SKM-1 (cell line): ENCODE data around the gene NCOA1.

Source experiments
- DNase-seq: peaks from one replicate; lab custom pipeline; 2025; ENCODE audit not compliant: unreplicated experiment; lab: John Stamatoyannopoulos, UW

The NCOA1 gene

GRCh38 chr2:24680196-24680595, 189.1 kb downstream of the NCOA1 start:
- DNase-seq: no peak

GRCh38 chr2:24682304-24682703, 191.2 kb downstream of the NCOA1 start:
- DNase-seq: no peak

DNA sequence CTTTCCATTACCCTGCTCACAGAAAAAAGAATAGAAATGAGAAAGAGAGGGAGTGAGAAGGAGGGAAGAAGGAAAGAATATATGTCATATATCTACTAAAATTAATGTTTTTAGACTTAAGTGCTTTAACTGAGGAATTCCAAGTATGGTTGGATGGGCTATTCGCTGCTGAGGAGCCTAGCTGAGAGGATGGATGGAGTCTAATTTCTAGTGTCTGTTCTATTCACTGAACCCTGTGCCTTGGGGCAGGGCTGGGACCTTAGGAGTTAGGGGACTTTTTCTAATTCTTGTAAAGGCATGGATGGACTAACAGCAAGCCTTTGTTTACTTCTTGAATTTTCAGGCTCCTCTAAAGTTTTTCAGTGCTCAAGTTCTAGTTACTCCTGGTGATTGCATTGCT, 192.4 kb downstream of the NCOA1 start:
- DNase-seq: no peak

- no peak for DNase-seq
These were observed 199.5 kb downstream of the NCOA1 start for GRCh38 chr2:24690524-24690923.

DNA sequence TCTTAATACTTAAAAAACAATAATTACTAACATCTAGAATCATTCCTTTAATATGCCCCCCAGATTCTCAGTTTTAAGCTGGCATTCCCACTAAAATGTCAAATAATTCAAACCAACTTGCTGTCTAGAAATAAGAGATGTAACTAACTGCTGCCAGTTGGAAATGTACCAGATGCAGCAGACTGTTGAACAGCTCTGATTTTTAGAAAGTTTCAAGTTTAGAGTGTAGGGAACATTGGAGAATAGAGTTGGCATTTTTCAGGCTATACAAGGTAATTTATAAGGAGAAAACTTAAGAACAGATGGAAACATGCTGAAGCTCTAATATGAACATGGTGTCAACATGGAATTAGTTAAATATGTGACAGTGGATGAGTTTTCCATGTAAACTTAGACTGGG, 200.8 kb downstream of the NCOA1 start:
- no peak for DNase-seq

DNA sequence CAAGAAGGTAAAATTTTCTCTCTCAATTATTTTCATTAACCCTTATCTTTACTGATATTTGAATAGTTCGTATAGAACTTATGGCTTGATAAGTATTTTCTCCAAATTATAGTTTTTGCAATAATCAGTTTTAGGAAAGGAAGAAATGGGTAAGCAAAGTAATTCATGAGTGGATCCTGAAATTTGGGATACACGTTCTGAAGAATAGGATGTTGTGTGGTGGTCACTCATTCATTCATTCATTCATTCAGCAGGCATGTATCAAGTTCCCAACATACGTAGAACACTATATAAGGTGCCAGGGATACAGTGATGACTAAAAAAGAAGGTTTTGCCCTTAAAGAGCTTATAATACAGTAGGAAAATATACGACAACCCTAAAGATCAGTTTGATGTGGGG, 206.7 kb downstream of the NCOA1 start:
- no peak for DNase-seq

DNA sequence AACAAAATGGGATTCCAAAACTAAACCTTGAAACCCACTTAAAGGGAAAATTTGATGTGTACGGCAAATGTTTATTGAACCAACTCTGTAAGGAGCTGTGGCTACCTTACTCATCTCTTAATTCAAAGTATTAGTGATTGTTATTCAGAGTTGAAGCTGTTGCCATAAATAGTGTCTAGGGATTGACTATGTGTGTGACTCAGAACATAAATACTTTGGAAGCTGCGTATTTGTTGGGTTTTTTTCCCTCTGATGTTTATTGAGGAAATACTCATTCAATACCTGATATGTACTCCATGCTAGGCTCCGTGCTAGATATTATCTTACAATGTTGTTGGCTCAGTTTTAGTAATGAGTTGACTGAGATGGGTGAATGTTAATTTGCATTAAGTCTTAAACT, 211.7 kb downstream of the NCOA1 start:
- DNase-seq: no peak

DNA sequence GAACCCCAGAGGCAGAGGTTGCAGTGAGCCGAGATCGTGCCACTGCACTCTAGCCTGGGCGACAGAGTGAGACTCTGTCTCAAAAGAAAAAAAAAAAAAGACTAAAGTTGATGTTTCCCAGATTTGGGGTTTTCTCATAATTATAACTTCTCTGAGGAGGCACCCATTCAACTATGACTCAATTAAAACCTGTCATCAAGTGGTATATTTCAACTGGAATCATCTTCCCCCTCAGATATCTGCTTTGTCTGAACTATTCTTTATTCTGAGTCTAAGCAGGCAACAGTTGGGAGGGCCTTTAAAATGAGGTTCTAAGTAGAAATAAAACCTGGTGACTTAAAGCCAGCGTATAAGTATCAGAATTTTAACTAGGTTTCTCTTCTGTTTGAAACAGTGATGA, 213.6 kb downstream of the NCOA1 start:
- DNase-seq: no peak

DNA sequence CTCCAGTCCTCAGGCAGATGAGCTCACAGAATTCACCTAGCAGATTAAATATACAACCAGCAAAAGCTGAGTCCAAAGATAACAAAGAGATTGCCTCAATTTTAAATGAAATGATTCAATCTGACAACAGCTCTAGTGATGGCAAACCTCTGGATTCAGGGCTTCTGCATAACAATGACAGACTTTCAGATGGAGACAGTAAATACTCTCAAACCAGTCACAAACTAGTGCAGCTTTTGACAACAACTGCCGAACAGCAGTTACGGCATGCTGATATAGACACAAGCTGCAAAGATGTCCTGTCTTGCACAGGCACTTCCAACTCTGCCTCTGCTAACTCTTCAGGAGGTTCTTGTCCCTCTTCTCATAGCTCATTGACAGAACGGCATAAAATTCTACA, 216.1 kb downstream of the NCOA1 start:
- no peak for DNase-seq

- no peak for DNase-seq
These were observed 217.6 kb downstream of the NCOA1 start for GRCh38 chr2:24708537-24709152.

GRCh38 chr2:24710806-24711205, 219.8 kb downstream of the NCOA1 start:
- no peak for DNase-seq

- no peak for DNase-seq
These were observed 220.8 kb downstream of the NCOA1 start for GRCh38 chr2:24711865-24712264.

- DNase-seq: no peak
These were observed 221.2 kb downstream of the NCOA1 start for GRCh38 chr2:24712296-24712695.

GRCh38 chr2:24717263-24717951, 226.4 kb downstream of the NCOA1 start:
- DNase-seq: no peak

DNA sequence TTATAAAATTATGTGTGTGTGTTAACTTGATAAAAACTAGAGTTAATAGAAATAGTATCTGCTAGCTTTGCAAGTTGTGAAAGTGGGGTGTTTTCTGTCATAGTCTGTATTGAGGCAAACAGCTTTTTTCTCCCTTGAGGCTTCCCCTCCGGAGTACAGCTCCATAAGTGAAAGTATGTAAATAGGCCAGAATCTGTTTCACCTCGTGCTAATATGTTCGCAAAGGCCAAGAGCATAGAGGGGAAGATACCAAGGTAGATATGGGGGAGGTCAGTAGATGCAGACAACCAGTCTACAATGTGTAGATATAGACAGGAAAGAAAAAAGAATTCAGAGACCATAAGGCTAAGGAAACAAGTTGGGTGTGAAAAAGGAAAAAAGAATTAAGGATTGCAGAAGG, 229.3 kb downstream of the NCOA1 start:
- DNase-seq: no peak

- DNase-seq: no peak
These were observed 230.4 kb downstream of the NCOA1 start for GRCh38 chr2:24721470-24721869.

- DNase-seq: no peak
These were observed 231.2 kb downstream of the NCOA1 start for GRCh38 chr2:24722141-24722790.

- DNase-seq: no peak
These were observed 232.1 kb downstream of the NCOA1 start for GRCh38 chr2:24723191-24723590.

- no peak for DNase-seq
These were observed 232.6 kb downstream of the NCOA1 start for GRCh38 chr2:24723665-24724064.

- no peak for DNase-seq
These were observed 233.2 kb downstream of the NCOA1 start for GRCh38 chr2:24724111-24724775.

GRCh38 chr2:24725956-24726355, 234.9 kb downstream of the NCOA1 start:
- DNase-seq: no peak

DNA sequence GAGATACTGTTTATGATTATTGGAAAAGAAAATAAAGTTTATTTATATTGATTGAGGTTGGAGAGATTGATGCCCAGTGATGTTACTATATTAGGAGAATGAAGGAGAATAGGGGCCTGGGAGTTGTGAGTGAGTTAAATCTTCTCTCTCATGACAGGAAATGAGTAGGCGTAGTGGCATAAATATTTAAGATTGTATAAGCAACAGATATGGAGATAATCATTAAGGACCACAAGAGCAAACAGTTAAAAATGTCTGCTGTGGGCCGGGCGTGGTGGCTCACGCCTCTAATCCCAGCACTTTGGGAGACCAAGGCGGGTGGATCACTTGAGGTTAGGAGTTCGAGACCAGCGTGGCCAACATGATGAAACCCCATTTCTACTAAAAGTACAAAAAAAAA, 239.4 kb downstream of the NCOA1 start:
- DNase-seq: no peak
